Brain microvascular endothelial cell (primary cell): Measurements from ENCODE around the gene AOC2.

ENCODE experiments used
- DNase-seq: peaks from one replicate; pipeline ENCODE4 v3.0.0-alpha.2; 2020
- H3K27ac ChIP-seq: fragments of 250-450 bp; sonication (Bioruptor Pico); 2 replicates; pipeline ENCODE4 v1.5.1; 2020; ENCODE audit warnings: mild to moderate bottlenecking, moderate library complexity
- H3K27me3 ChIP-seq: fragments of 250-450 bp; sonication (Bioruptor Pico); replicated peaks from 2 replicates; pipeline ENCODE4 v1.5.1; 2020; ENCODE audit warnings: mild to moderate bottlenecking
- H3K36me3 ChIP-seq: fragments of 250-450 bp; sonication (Bioruptor Pico); replicated peaks from 2 replicates; pipeline ENCODE4 v1.5.1; 2020; ENCODE audit warnings: mild to moderate bottlenecking
- H3K4me3 ChIP-seq: 2 replicates; pipeline ENCODE4 v1.5.1; 2011; ENCODE audit warnings: low read depth, mild to moderate bottlenecking, control low read depth, low read length, moderate library complexity
- in situ Hi-C: cut with HindIII; loops from 2 replicates; pipeline ENCODE4 v1.10.0; 2017; ENCODE audit warnings: low sequenced_read_pairs, low pct_ligation_motif_present
- TF ChIP-seq, protein P1 (sequence below): IDR thresholded peaks from 2 replicates; pipeline ENCODE4 v1.5.1; 2011; ENCODE audit warnings: low read depth, mild to moderate bottlenecking, moderate library complexity, low read length, control low read depth, inconsistent platforms; ENCODE audit errors: missing control alignments

The AOC2 gene

DNA sequence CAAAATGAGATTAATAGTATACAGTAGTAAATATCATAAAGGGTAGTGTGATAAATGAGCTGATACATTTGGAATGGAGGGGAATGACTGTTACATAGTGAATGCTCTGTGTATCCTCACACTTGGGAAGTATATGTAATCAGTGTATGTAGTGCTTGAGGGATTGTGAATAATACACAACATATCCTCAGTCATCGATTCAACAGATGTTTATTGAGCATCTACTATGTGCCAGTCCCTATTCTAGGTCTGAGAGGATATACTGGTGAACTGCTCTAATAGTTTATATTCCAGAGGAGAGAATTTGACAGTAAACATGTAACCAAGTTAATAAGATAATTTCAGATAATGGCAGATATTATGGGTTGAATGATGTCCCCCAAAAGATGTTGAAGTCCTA, 16.9 kb upstream of the AOC2 start:
- TF ChIP-seq, protein P1, sequence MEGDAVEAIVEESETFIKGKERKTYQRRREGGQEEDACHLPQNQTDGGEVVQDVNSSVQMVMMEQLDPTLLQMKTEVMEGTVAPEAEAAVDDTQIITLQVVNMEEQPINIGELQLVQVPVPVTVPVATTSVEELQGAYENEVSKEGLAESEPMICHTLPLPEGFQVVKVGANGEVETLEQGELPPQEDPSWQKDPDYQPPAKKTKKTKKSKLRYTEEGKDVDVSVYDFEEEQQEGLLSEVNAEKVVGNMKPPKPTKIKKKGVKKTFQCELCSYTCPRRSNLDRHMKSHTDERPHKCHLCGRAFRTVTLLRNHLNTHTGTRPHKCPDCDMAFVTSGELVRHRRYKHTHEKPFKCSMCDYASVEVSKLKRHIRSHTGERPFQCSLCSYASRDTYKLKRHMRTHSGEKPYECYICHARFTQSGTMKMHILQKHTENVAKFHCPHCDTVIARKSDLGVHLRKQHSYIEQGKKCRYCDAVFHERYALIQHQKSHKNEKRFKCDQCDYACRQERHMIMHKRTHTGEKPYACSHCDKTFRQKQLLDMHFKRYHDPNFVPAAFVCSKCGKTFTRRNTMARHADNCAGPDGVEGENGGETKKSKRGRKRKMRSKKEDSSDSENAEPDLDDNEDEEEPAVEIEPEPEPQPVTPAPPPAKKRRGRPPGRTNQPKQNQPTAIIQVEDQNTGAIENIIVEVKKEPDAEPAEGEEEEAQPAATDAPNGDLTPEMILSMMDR: no peak
- Histone ChIP-seq H3K27ac (no peak overlapping the region), H3K36me3 (no peaks in the 10 kb centered on the region), H3K27me3 (no peaks in the 10 kb centered on the region), H3K4me3 (no peak overlapping the region)
- no peak for DNase-seq
- in situ Hi-C loops: no loop called here

DNA sequence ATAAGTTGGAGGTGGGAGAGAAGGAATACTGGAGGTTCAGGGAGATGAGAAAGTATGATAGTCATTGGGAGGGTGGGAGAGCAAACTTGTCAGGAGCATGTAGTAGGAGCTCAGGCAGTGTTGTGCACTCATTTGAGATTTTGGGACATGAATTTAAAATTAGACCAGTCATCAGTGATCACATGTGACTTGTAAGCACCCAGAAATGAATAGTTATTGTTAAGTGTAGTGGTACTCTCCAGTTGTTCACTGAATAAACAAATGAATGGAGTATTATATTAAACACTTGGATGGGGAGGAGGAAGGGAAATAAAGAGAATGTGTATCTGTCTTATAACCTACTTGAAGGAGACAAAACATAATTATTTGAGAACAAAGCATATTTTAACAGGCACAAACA, 13.4 kb upstream of the AOC2 start:
- H3K4me3 ChIP-seq: no peak overlapping the region
- in situ Hi-C loops: no loop called here
- TF ChIP-seq, protein P1: no peak
- peaks cover 6% of the 10 kb centered on the region for H3K36me3 ChIP-seq
- no peaks in the 10 kb centered on the region for H3K27me3 ChIP-seq
- H3K27ac ChIP-seq: no peak overlapping the region
- no peak for DNase-seq

DNA sequence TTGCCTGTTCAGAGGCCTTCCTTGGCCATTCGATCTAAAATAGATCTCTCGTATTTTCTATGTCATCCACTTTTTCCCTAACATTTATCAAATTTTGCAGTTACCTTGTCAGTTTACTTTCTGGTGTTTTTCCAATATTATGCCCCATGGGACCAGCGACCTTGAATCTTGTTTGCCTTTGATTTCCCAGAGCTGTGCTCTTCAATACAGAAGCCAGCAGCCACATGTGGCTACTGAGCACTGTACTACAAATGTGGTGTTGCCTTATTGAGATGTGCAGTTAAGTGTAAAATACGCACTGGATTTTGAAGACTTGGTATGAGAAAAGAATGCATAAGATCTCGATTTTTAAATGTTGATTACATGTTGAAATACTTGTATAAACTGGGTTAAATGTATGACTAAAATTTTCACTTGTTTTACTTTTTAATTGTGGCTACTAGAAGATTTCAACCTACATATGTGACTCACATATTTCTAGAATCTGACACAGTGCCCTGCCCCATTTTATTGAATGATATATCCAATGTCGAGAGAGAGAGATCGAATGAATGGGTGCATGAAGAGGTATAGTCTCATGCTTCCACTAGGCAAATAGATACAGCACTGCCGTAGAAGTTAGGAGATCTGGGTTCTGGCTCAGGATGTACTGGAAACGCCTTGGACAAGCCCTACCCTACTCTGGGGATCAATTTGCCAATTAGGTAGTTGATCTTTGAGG, 12.0 kb upstream of the AOC2 start:
- Histone ChIP-seq H3K27ac (peak overlapping the region; percentile 86), H3K4me3 (peak overlapping the region; percentile 99), H3K36me3 (peaks cover 16% of the 10 kb centered on the region), H3K27me3 (no peaks in the 10 kb centered on the region)
- peak; percentile 9 for DNase-seq
- TF ChIP-seq, protein P1: no peak
- in situ Hi-C loops: no loop called here

DNA sequence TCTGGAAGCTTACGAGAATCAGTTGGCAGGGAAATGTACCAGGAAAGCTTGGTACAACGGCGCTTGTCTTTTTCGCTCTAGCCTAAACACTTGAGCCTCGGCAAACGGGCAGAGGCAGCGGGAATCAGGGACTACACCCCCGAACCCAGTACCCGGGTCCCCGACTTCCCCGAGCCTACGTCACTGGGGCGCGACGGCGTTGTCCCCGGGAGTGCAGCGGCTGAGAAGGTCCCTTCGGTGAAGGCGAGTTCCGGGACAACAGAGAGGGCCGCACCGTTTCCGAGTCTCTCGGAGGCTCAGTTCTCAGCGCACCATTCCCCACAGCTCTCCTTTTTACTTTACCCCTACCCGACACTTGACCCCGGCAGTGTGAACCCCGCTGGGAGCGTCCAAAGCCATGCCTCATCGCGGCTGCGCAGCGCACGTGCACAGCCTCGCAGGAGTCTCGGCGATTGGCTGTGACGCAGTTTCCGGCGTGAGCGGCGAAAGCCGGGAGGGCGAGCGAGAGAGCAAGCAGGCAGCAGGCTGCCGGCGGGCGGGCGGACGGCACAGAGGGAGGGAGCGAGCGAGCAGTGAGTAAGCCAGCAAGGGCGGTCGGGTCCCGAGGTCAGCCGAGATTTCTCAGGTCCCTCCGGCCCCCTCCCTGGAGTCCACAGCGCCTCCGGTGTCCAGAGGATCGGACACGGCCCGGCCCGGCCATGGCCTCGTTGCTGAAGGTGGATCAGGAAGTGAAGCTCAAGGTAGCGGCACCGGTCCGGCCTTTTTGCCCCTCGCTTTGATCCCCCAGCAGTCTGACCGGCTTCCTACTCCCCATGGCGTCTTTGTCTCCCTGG, 11.2 kb upstream of the AOC2 start, which contains the start of gene PSME3:
Gene PSME3 (plus strand): TSS at position 464 of the 833 bp plus-strand sequence. CDS start 235 bp downstream, at position 699.
- in situ Hi-C loops: no loop called here

DNA sequence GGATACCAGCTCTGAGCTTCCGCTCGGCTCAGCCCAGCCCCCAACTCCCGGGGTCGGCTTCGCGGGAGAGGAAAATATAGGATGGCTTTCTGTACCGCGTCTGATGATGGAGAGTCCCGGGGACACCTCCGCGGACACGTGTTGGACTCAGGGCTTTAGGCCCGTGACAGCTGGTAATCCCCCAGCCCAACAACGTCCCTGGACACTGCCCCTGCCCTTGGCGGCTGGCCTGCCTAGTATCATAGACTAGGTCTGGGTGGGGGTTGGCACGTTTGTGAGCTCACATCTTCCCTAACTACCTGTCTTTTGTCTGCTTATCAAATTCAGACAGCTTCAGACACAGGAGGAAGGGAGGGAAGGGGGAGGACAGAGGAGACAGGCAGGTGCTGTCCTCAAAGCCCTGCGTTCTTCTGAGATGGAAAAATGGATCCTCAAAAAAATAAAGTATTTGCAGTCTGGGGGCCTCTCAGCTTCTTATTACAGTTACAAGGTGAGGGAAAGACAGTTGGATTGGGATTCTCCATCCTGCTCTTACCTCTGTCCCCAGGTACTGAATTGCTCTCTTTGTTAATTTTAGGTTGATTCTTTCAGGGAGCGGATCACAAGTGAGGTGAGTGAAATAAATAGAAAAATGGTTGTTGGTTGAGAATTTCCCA, 10.5 kb upstream of the AOC2 start:
- in situ Hi-C loops: no loop called here

More for the DNA sequence above, 11.2 kb upstream of the AOC2 start, which contains the start of gene PSME3:
- TF ChIP-seq, protein P1: peak; percentile 3
- Histone ChIP-seq H3K36me3 (peaks cover 22% of the 10 kb centered on the region), H3K27me3 (no peaks in the 10 kb centered on the region), H3K27ac (peak within 1 kb of the TSS; percentile 86), H3K4me3 (peak within 1 kb of the TSS; percentile 99)
- DNase-seq: peak; percentile 82

More for the DNA sequence above, 10.5 kb upstream of the AOC2 start:
- no peak for DNase-seq
- TF ChIP-seq, protein P1: no peak
- H3K36me3 ChIP-seq: peaks cover 28% of the 10 kb centered on the region
- H3K27ac ChIP-seq: peak overlapping the region; percentile 86
- peak overlapping the region; percentile 99 for H3K4me3 ChIP-seq
- H3K27me3 ChIP-seq: no peaks in the 10 kb centered on the region
